Right renal pelvis (tissue), 4 donors: Measurements from ENCODE around the gene P2RY8. TPM values are rescaled to one million over a fixed set of nuclear protein-coding genes. Genes with fewer than 3 reads are reported as not detected.

ENCODE experiments used
- DNase-seq, 4 donors: peaks; one replicate each; pipeline ENCODE4 v3.0.0-alpha.2; 2013; ENCODE audit warnings: low read depth in 4 of 4, low spot score in 3 of 4, missing footprints in 1 of 4
- polyA plus RNA-seq, 4 donors: library from polyadenylated mRNA; unstranded; fragments of 120-200 nt; gene quantifications; one replicate each; pipeline ENCODE4 v1.2.1, GENCODE V29; 2013; ENCODE audit not compliant: insufficient read length in 4 of 4

Gene P2RY8
- polyA plus RNA-seq, 4 donors, result 1.1 to 1.7 (median 1.3) TPM

GRCh38 chrX:1423215-1423614, 113.8 kb downstream of the P2RY8 start:
- DNase-seq, result no peak

DNA sequence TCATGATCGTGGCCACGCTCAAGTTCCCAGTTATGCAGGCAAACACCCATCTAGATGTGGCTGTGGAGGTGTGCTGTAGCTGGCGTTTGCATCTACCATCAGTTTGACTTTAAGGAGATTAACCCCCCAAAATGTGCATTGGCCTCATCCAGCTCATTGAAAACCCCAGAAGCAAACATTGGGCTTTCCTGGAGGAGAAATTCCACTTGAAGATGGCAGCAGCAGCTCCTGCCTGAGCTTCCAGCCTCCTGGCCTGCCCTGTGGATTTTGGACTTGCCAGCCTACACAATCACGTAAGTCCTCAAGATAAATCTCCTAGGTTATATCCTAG, 114.9 kb downstream of the P2RY8 start:
- DNase-seq, result no peak

DNA sequence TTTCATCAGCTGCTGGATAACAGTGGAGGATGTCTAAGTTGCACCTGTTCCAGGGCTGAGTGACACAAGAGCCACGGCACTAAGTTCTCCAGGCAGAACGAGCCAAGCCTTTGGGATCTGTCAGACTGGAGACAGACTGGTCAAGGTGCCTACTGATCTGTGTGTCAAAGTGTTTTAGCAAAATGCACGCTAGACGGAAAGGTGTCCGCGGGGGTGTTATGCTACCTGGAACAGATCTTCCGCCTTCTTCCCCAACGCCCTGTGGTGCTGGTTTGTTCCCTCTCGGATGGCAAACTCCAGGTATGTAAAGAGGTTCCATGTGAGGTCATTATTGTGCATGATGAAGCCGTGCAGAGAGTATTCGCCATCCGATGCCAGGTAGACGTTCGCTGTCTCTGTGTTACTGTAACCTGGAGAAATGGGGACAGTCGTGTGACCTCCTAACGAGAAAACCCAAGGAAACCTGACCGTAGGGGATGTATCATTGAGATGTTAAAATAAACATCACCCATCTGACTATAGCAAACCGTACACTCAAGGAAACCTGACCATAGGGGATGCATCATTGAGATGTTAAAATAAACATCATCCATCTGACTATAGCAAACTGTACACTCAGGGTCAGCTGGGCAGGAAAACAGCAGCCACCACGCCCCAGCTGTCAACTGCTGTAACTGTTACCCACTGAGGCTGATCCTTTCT, 115.4 kb downstream of the P2RY8 start:
- DNase-seq, result no peak

DNA sequence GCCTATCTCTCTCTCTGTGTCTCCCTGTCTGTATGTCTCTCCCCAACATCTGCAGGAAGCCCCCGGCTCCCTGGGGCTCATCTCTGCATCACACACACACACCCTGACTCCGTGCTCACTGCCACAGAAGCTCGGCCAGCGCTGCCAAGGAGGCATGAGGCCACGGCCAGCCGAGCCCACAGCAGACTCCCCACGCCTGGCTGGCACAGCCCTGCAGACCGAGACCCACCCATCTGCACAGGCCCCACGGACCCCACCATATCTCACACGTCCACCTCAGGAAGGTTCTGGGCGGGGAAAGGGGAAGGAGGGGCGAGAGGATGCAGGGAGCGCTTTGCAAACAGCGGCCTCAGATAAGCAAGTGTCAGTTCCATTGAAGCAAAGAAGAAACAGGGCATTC, 116.6 kb downstream of the P2RY8 start:
- DNase-seq, result no peak

DNA sequence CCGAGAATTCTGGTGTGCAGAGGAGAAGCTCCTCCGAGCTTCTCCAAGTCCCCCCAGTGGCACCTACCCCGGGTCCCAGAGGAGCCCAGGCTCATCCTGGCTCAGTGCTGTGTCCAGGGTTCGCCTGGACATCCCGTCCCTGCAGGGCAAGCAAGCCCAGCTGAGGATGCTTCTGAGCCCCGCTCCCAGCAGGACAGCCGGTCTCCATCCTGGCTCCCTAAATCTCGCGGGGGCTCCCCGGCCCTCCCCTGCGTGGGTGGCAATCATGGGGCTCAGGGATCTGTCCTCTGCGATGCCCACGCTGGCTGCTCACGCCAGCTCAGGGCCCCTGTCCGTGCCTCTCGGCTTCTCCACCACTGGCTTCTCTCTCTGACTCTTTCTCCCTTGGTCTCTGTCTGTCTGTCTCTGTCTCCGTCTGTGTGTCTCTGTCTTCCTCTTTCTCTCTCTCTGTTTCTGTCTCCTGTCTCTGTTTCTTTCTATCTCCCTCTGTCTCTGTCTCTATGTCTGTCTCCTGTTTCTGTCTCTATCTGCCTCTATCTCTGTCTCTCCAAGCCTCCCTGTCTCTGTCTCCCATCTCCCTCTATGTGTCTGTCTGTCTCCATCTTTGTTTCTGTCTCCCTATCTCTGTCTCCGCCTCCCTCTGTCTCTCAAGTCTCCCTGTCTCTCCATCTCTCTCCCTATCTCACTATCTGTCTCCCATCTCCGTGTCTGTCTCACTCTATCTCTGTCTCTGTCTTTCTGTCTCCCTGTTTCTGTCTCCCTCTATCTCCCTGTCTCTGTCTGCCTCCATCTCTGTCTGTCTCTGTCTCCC, 117.2 kb downstream of the P2RY8 start:
- no peak for DNase-seq

DNA sequence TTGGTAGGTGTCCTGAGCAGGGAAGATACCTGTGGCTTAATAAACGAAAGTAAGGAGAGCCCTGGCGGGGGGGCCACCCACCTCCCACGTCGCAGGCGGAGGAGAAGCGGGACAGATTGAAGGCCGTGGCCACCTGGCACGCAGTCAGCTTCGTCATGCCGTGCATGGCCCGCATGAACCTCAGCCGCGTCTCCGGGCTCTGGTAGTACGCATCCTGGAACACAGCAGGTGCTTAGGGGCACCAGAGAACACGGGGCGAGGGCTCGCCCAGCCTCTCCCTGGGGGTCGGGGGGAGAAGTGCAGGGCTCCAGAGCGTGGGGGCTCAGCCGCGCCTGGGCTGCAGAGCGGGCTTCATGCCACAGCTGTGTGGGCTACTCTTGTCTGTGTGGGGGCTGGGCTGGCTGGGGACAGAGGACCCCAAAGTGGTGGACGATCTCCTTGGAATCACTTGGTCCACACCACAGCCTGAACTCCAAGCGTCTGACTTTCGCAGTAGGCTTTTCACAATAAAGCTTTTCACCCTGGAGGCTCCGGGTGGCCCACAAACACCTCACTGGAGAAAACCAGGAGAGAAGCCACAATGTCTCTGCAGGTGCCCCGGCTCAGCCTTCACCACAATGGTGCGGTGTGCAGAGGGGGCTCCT, 118.0 kb downstream of the P2RY8 start:
- DNase-seq, result no peak

- no peak for DNase-seq
These were observed 118.8 kb downstream of the P2RY8 start for GRCh38 chrX:1417921-1418771.

GRCh38 chrX:1416965-1417760, 119.8 kb downstream of the P2RY8 start:
- DNase-seq, result no peak

GRCh38 chrX:1416327-1416784, 120.6 kb downstream of the P2RY8 start:
- no peak for DNase-seq

Other genes starting within 250 kb of the P2RY8 start
- 10 to 100 TPM; 10.4 to 13.6 (median 11.5) TPM for gene IL3RA, start 200.4 kb downstream of the P2RY8 start, polyA plus RNA-seq
- 100 to 1,000 TPM; 503 to 757 (median 533) TPM for gene SLC25A6, start 145.1 kb downstream of the P2RY8 start, polyA plus RNA-seq
- gene ASMTL, start 84.3 kb downstream of the P2RY8 start, polyA plus RNA-seq, result 10 to 100 TPM; 35.1 to 51.5 (median 41.8) TPM
- gene AKAP17A, start 54.4 kb upstream of the P2RY8 start, polyA plus RNA-seq, result 10 to 100 TPM; 42.8 to 56.5 (median 45.6) TPM
- under 1 TPM in 1 of 4 donors, not detected in 3; 0.08 TPM for gene ASMT, start 77.9 kb upstream of the P2RY8 start, polyA plus RNA-seq